H9 (cell line): ENCODE results near the gene SLX4IP. TPM values are rescaled to one million over a fixed set of nuclear protein-coding genes. Genes with fewer than 3 reads are reported as not detected.
A peak's percentile ranks its signal among the peaks of the same experiment; 100 is the strongest.

Experiments used
- DNase-seq: peaks from one replicate; pipeline ENCODE4 v3.0.0-alpha.2; 2017
- H2AFZ ChIP-seq: one replicate; pipeline ENCODE4 v1.6.1; 2013; ENCODE audit warnings: mild to moderate bottlenecking, low read length, control low read depth, moderate library complexity
- H2AK5ac ChIP-seq: 2 replicates; pipeline ENCODE4 v1.6.1; 2013; ENCODE audit warnings: low read length, control low read depth, mixed read lengths; ENCODE audit not compliant: insufficient read length
- H2BK120ac ChIP-seq: one replicate; pipeline ENCODE4 v1.6.1; 2013; ENCODE audit warnings: low read depth, mild to moderate bottlenecking, low read length, control low read depth, inconsistent platforms; ENCODE audit not compliant: poor library complexity, severe bottlenecking
- H2BK12ac ChIP-seq: 2 replicates; pipeline ENCODE4 v1.6.1; 2013; ENCODE audit warnings: low read length, control low read depth, mixed read lengths, low read depth; ENCODE audit not compliant: insufficient read length
- H2BK15ac ChIP-seq: 2 replicates; pipeline ENCODE4 v1.6.1; 2013; ENCODE audit warnings: low read depth, low read length, control low read depth
- H2BK20ac ChIP-seq: one replicate; pipeline ENCODE4 v1.6.1; 2013; ENCODE audit warnings: low read depth, mild to moderate bottlenecking, low read length, control low read depth, inconsistent platforms; ENCODE audit not compliant: poor library complexity, severe bottlenecking
- H2BK5ac ChIP-seq: 2 replicates; pipeline ENCODE4 v1.6.1; 2013; ENCODE audit warnings: low read length, control low read depth, mixed read lengths; ENCODE audit not compliant: insufficient read length
- H3K14ac ChIP-seq: 2 replicates; pipeline ENCODE4 v1.6.1; 2013; ENCODE audit warnings: low read length, control low read depth; ENCODE audit not compliant: insufficient read depth
- H3K18ac ChIP-seq: 2 replicates; pipeline ENCODE4 v1.6.1; 2013; ENCODE audit warnings: low read depth, mild to moderate bottlenecking, mixed read lengths, low read length, control low read depth; ENCODE audit not compliant: insufficient read length
- H3K23ac ChIP-seq: 2 replicates; pipeline ENCODE4 v1.6.1; 2013; ENCODE audit warnings: low read length, control low read depth, mixed read lengths, low read depth; ENCODE audit not compliant: insufficient read length
- H3K23me2 ChIP-seq: 2 replicates; pipeline ENCODE4 v1.6.1; 2013; ENCODE audit warnings: low read depth, mild to moderate bottlenecking, mixed read lengths, low read length, control low read depth; ENCODE audit not compliant: insufficient read length, poor library complexity, severe bottlenecking
- H3K27ac ChIP-seq: 2 replicates; pipeline ENCODE4 v1.5.1; 2013; ENCODE audit warnings: low read length, control low read depth, mixed read lengths, low read depth; ENCODE audit not compliant: insufficient read length
- H3K27me3 ChIP-seq: 2 replicates; pipeline ENCODE4 v1.6.1; 2013; ENCODE audit warnings: low read length, control low read depth, inconsistent platforms; ENCODE audit not compliant: insufficient read depth
- H3K4ac ChIP-seq: 2 replicates; pipeline ENCODE4 v1.6.1; 2013; ENCODE audit warnings: low read depth, mild to moderate bottlenecking, control low read depth, inconsistent platforms, low read length, moderate library complexity
- H3K4me1 ChIP-seq: 2 replicates; pipeline ENCODE4 v1.6.1; 2013; ENCODE audit warnings: low read length, control low read depth, inconsistent platforms; ENCODE audit not compliant: insufficient read depth
- H3K4me2 ChIP-seq: 2 replicates; pipeline ENCODE4 v1.6.1; 2013; ENCODE audit warnings: low read length, control low read depth, mixed read lengths; ENCODE audit not compliant: insufficient read length, insufficient read depth
- H3K56ac ChIP-seq: 2 replicates; pipeline ENCODE4 v1.6.1; 2013; ENCODE audit warnings: low read depth, mild to moderate bottlenecking, mixed read lengths, low read length, control low read depth; ENCODE audit not compliant: insufficient read length
- H3K79me1 ChIP-seq: 2 replicates; pipeline ENCODE4 v1.6.1; 2013; ENCODE audit warnings: low read depth, mild to moderate bottlenecking, moderate library complexity, low read length, control low read depth, inconsistent platforms; ENCODE audit not compliant: insufficient read depth, poor library complexity, severe bottlenecking
- H3K79me2 ChIP-seq: 2 replicates; pipeline ENCODE4 v1.6.1; 2013; ENCODE audit warnings: low read length, control low read depth, inconsistent platforms; ENCODE audit not compliant: insufficient read depth
- H3K9ac ChIP-seq: 2 replicates; pipeline ENCODE4 v1.6.1; 2013; ENCODE audit warnings: low read length, control low read depth, mixed read lengths; ENCODE audit not compliant: insufficient read length; ENCODE audit errors: extremely low read depth
- H3K9me3 ChIP-seq: one replicate; pipeline ENCODE4 v1.6.1; 2013; ENCODE audit warnings: low read depth, low read length, inconsistent platforms; ENCODE audit not compliant: control insufficient read depth
- H3T11ph ChIP-seq: one replicate; pipeline ENCODE4 v1.6.1; 2013; ENCODE audit warnings: mild to moderate bottlenecking, low read length, control low read depth, inconsistent platforms
- H4K20me1 ChIP-seq: one replicate; pipeline ENCODE4 v1.6.1; 2013; ENCODE audit not compliant: control insufficient read depth, insufficient read length, insufficient read depth
- H4K5ac ChIP-seq: 2 replicates; pipeline ENCODE4 v1.6.1; 2013; ENCODE audit warnings: low read depth, mild to moderate bottlenecking, mixed read lengths, low read length, control low read depth; ENCODE audit not compliant: insufficient read length
- H4K8ac ChIP-seq: replicated peaks from 2 replicates; pipeline ENCODE4 v1.6.1; 2013; ENCODE audit warnings: low read length, control low read depth, mixed read lengths, low read depth; ENCODE audit not compliant: insufficient read length
- H4K91ac ChIP-seq: 2 replicates; pipeline ENCODE4 v1.6.1; 2013; ENCODE audit warnings: low read depth, mild to moderate bottlenecking, moderate library complexity, mixed read lengths, low read length, control low read depth; ENCODE audit not compliant: insufficient read length
- H3K27ac Mint-ChIP-seq, 3 experiments: 2 replicates in 2 of 3; 3 replicates in 1 of 3; pipeline ENCODE4 v1.8.0; 2020 to 2021; ENCODE audit warnings: mixed read lengths in 3 of 3, mild to moderate bottlenecking in 1 of 3, moderate library complexity in 1 of 3
- H3K27me3 Mint-ChIP-seq: 2 replicates; pipeline ENCODE4 v1.8.0; 2021; ENCODE audit warnings: low read depth, mild to moderate bottlenecking, moderate library complexity, mixed read lengths
- H3K36me3 Mint-ChIP-seq, 3 experiments: 2 replicates in 2 of 3; 3 replicates in 1 of 3; pipeline ENCODE4 v1.8.0; 2020 to 2021; ENCODE audit warnings: low read depth in 3 of 3, mixed read lengths in 3 of 3; ENCODE audit not compliant: insufficient read depth in 1 of 3
- H3K4me1 Mint-ChIP-seq, 2 experiments: 2 replicates each; pipeline ENCODE4 v1.8.0; 2020; ENCODE audit warnings: mixed read lengths in 2 of 2
- H3K4me3 Mint-ChIP-seq, 2 experiments: 2 replicates in 1 of 2; 3 replicates in 1 of 2; pipeline ENCODE4 v1.8.0; 2020 to 2021; ENCODE audit warnings: mild to moderate bottlenecking in 2 of 2, mixed read lengths in 2 of 2, moderate library complexity in 1 of 2
- H3K9me3 Mint-ChIP-seq, 2 experiments: 2 replicates in 1 of 2; 3 replicates in 1 of 2; pipeline ENCODE4 v1.8.0; 2020; ENCODE audit warnings: mild to moderate bottlenecking in 2 of 2, mixed read lengths in 2 of 2, moderate library complexity in 1 of 2
- CTCF ChIP-seq: fragments of 200-600 bp; sonication (generic); conservative IDR thresholded peaks from 3 replicates; pipeline ENCODE4 v1.8.0; 2021; ENCODE audit warnings: antibody characterized with exemption, mild to moderate bottlenecking
- WGBS: extraction: QIAGEN DNeasy Blood & Tissue Kit; methylation state at CpG from one replicate; pipeline ENCODE4 v1.1.7; 2013; ENCODE audit warnings: missing lambda C conversion rate, low lambda C conversion rate, mixed read lengths; ENCODE audit not compliant: insufficient read length; ENCODE audit errors: extremely low coverage; 5-methylcytosine and 5-hydroxymethylcytosine counted together
- total RNA-seq: library from RNA; stranded (reverse); gene quantifications from 2 replicates; pipeline ENCODE4 v1.2.1, GENCODE V29; 2021

The SLX4IP gene
- total RNA-seq, 1 experiment from 2014 or later = 7.9 TPM

DNA sequence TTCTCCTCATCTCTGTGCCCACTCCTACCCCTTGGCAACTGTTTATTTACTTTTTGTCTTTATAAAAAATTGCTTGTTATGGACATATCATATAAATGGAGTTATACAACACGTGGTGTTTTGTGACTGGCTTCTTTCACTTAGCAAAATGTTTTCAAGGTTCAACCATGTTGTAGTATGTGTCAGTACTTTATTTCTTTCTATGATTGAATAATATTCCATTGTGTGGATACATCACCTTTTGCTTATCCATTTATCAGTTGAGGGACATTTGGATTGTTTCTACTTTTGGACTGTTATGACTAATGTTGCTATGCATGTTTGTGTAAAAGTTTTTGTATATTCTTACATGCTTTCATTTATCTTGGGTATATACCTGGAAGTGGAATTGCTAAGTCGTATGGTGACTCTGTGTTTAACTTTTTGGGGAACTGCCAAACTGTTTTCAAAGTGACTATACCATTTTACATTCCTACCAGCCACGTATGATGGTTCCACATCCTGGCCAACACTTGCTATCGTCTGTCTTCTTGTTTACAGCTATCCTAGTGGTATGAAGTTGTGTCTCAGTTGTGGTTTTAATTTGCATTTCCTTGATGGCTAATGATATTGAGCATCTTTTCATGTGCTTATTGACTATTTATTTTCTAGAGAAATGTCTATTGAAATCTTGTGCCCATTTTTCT is 84.4 kb downstream of the SLX4IP start:
- no peak overlapping the region for H3K4me2 ChIP-seq
- H3K18ac ChIP-seq = no peak overlapping the region
- no peak overlapping the region for H3T11ph ChIP-seq
- H3K79me1 ChIP-seq = no peaks in the 10 kb centered on the region
- no peak overlapping the region for H3K27ac ChIP-seq
- no peak overlapping the region for H4K91ac ChIP-seq
- no peak overlapping the region for H4K8ac ChIP-seq
- H3K27ac Mint-ChIP-seq = 0 out of 7 replicates have a peak overlapping the region, but pooled peaks of 1 of the 3 experiments have one; percentile 42
- no peak overlapping the region for H2BK5ac ChIP-seq
- peaks cover 39 to 40% of the 10 kb centered on the region in 2 experiments for H3K4me1 Mint-ChIP-seq
- no peak overlapping the region for H3K4ac ChIP-seq
- no peak overlapping the region for H3K14ac ChIP-seq
- H4K5ac ChIP-seq = no peak overlapping the region
- 0 out of 2 replicates have a peak, but pooled peaks cover under 1% of the 10 kb centered on the region for H3K79me2 ChIP-seq
- no peaks in the 10 kb centered on the region for H3K9me3 Mint-ChIP-seq
- H3K4me3 Mint-ChIP-seq = no peak overlapping the region
- no peak for DNase-seq
- no peak overlapping the region for H2AK5ac ChIP-seq
- WGBS = no CpG with 5 or more reads among the region's 4 CpGs
- H2BK12ac ChIP-seq = no peak overlapping the region
- no peak overlapping the region for H2BK20ac ChIP-seq
- no peaks in the 10 kb centered on the region for H3K27me3 Mint-ChIP-seq
- no peaks in the 10 kb centered on the region for H3K27me3 ChIP-seq
- H4K20me1 ChIP-seq = no peaks in the 10 kb centered on the region
- H3K56ac ChIP-seq = no peak overlapping the region
- no peaks in the 10 kb centered on the region for H3K23me2 ChIP-seq
- no peak overlapping the region for H2BK120ac ChIP-seq
- peaks cover 4% of the 10 kb centered on the region; the same call in 1 of the 2 replicates for H3K4me1 ChIP-seq
- no peaks in the 10 kb centered on the region for H3K9me3 ChIP-seq
- no peaks in the 10 kb centered on the region for H3K36me3 Mint-ChIP-seq
- no peak for TF ChIP-seq CTCF
- no peak overlapping the region for H2AFZ ChIP-seq
- H3K23ac ChIP-seq = no peak overlapping the region
- H2BK15ac ChIP-seq = no peak overlapping the region
- no peak overlapping the region for H3K9ac ChIP-seq
